Brain microvascular endothelial cell (primary cell): ENCODE measurements around the gene ENTPD6.

Experiments
- DNase-seq: peaks from one replicate; pipeline ENCODE4 v3.0.0-alpha.2; 2020
- H3K27ac ChIP-seq: fragments of 250-450 bp; sonication (Bioruptor Pico); 2 replicates; pipeline ENCODE4 v1.5.1; 2020; ENCODE audit warnings: mild to moderate bottlenecking, moderate library complexity
- H3K27me3 ChIP-seq: fragments of 250-450 bp; sonication (Bioruptor Pico); replicated peaks from 2 replicates; pipeline ENCODE4 v1.5.1; 2020; ENCODE audit warnings: mild to moderate bottlenecking
- H3K36me3 ChIP-seq: fragments of 250-450 bp; sonication (Bioruptor Pico); replicated peaks from 2 replicates; pipeline ENCODE4 v1.5.1; 2020; ENCODE audit warnings: mild to moderate bottlenecking
- H3K4me3 ChIP-seq: 2 replicates; pipeline ENCODE4 v1.5.1; 2011; ENCODE audit warnings: low read depth, mild to moderate bottlenecking, control low read depth, low read length, moderate library complexity
- in situ Hi-C: cut with HindIII; loops from 2 replicates; pipeline ENCODE4 v1.10.0; 2017; ENCODE audit warnings: low sequenced_read_pairs, low pct_ligation_motif_present
- TF ChIP-seq, protein P1 (sequence below): IDR thresholded peaks from 2 replicates; pipeline ENCODE4 v1.5.1; 2011; ENCODE audit warnings: low read depth, mild to moderate bottlenecking, moderate library complexity, low read length, control low read depth, inconsistent platforms; ENCODE audit errors: missing control alignments

Gene ENTPD6

DNA sequence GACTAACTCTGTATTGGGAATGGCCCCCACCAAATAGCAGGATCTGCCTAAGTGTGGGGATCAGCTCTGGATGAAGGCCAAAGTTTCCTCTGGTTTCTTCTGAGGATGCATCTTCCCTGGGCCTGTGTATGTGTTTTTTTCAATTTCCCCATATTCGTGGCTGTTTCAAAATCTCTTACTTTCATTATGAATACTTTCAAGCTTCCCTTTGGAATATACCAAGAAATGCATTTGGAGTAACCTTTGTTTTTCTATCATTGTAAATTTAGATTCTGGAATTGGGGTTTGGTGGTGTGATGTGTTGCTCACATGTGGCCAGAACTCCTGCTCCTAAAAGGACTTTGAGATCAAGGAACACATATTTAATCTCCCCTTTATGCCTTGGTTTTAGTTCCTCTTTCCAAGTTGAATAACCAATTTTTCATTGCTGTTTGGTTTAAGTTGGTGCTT is 8.4 kb downstream of the ENTPD6 start:
- H3K27ac ChIP-seq = no peak overlapping the region
- TF ChIP-seq, protein P1, sequence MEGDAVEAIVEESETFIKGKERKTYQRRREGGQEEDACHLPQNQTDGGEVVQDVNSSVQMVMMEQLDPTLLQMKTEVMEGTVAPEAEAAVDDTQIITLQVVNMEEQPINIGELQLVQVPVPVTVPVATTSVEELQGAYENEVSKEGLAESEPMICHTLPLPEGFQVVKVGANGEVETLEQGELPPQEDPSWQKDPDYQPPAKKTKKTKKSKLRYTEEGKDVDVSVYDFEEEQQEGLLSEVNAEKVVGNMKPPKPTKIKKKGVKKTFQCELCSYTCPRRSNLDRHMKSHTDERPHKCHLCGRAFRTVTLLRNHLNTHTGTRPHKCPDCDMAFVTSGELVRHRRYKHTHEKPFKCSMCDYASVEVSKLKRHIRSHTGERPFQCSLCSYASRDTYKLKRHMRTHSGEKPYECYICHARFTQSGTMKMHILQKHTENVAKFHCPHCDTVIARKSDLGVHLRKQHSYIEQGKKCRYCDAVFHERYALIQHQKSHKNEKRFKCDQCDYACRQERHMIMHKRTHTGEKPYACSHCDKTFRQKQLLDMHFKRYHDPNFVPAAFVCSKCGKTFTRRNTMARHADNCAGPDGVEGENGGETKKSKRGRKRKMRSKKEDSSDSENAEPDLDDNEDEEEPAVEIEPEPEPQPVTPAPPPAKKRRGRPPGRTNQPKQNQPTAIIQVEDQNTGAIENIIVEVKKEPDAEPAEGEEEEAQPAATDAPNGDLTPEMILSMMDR = no peak
- no peak overlapping the region for H3K4me3 ChIP-seq
- H3K36me3 ChIP-seq = no peaks in the 10 kb centered on the region
- no peaks in the 10 kb centered on the region for H3K27me3 ChIP-seq
- in situ Hi-C loops = no loop called here
- no peak for DNase-seq

DNA sequence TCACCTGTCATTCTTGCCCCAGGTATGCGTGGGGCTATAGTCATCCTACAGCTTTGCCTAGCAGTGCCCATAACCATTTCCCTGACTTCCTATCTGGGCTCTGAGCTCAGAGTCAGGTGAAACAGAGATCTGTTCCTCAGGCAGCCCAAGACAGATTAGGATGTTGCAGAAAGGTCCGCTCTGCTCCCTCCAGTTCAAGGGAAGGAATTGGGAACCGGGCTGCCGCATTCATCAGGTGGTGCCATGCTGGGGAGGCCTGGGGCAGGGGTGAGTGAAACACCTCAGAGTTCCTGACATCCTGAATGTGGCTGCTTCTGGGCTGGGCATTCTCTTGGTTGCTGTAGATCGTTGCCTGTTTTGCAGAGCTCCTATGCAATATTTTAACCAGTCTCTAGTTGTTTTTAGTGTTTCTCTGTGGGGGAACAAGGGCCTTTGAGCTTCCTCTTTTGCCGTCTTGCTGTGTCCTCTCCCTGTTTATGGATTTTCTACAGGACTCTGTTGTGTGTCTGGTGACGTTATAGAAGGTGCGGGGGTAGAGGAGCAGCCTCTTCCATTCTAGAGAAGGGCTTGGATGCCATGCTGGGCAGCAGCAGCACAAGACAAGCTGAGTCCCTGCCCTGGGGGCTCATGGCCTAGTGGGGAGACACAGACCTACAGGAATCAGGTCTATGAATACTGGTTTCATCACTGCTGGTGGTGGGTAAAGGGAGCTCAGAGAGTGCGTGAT is 9.2 kb downstream of the ENTPD6 start:
- DNase-seq = no peak
- in situ Hi-C loops = no loop called here
- Histone ChIP-seq H3K4me3 (no peak overlapping the region), H3K36me3 (peaks cover 1% of the 10 kb centered on the region), H3K27ac (no peak overlapping the region), H3K27me3 (no peaks in the 10 kb centered on the region)
- TF ChIP-seq, protein P1 = no peak

DNA sequence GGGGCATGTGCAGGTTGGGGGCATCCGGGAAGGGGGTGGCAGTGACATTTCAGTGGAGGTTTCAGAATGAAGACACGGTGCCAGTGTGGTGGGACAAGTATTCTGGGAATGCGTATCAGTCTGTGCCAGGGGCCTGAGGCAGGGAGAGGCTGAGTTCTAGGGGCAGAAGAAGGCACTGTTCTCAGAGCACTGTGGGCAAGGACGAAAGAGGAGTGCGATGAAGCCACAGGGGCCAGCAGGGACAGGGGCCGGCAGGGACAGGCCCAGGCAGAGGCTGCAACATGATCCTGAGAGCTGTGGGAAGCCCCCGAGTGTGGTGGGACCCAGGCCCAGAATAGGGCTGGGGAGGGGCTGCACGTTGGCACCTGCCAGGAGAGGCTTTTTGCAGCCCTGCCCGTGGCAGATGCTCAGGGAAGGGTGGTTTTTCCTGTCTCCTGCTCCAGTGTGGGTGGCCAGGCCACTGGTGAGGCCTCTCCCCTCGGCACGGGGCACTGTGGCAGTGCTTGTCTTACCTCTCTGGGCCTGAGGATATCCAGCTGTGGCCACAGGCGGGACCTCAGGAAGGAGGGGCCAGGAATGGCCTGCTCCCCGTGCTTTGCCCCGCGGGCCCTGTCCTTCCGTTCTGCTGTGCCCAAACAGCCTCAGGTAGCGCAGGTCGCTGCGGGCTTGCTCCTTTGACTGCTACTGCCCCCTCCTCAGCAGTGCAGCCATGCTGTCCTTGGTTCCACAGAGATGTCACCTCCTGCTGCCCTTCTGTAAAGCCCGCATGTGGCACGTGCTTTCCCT is 10.0 kb downstream of the ENTPD6 start:
- in situ Hi-C loops = no loop called here
- Histone ChIP-seq H3K27ac (no peak overlapping the region), H3K36me3 (peaks cover 4% of the 10 kb centered on the region), H3K27me3 (no peaks in the 10 kb centered on the region), H3K4me3 (no peak overlapping the region)
- TF ChIP-seq, protein P1 = no peak
- no peak for DNase-seq

DNA sequence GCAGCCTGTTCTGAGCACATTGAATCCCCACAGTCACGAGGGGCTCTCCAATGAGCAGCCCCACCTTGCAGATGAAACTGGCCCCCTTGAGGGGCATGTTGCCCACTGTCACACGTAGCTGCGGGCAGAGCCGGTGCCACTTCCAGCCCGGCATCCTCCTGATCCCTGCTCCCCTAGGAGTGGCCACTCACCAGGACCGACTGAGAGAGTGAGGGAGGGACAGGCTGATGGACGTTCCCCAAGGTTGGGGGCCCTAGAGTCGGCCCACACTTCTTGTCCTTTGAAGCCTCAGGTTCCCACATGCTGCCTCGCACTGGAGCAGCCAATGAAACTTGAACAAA is 10.5 kb downstream of the ENTPD6 start:
- H3K27ac ChIP-seq = no peak overlapping the region
- peaks cover 4% of the 10 kb centered on the region for H3K36me3 ChIP-seq
- H3K27me3 ChIP-seq = no peaks in the 10 kb centered on the region
- no peak overlapping the region for H3K4me3 ChIP-seq
- TF ChIP-seq, protein P1 = no peak
- no peak for DNase-seq
- in situ Hi-C loops = no loop called here

DNA sequence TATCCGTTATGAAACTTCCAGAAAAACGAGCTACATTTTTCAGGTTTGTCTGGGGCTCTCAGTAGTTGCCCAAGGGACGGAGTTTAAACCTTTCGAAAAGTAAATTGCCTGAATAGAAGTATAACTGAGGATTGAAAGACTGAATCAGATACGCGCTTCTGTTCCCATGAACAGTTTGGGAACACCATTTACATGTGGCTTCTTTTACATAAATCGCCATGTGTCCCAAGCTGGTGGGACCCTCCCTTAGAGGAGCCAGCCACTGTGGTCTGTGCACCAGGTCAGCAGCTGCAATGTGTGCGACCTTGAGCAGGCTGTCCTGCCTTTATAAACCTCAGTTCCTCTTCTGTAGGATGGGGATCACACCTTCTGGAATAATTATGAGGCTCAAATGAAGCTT is 11.0 kb downstream of the ENTPD6 start:
- TF ChIP-seq, protein P1 = no peak

More for the DNA sequence above, 11.0 kb downstream of the ENTPD6 start:
- Histone ChIP-seq H3K27me3 (no peaks in the 10 kb centered on the region), H3K27ac (no peak overlapping the region), H3K36me3 (peaks cover 4% of the 10 kb centered on the region), H3K4me3 (no peak overlapping the region)
- in situ Hi-C loops = no loop called here
- no peak for DNase-seq
